HCT116 (cell line): ENCODE data around the gene MYL12B. TPM values are rescaled to one million over a fixed set of nuclear protein-coding genes. Genes with fewer than 3 reads are reported as not detected.

ENCODE experiments used
- ATAC-seq: fragments of 200-7000 bp; cut with Tn5 transposase; 2 replicates; pipeline ENCODE4 v1.9.1; 2020; ENCODE audit warnings: mild to moderate bottlenecking, moderate library complexity
- BruUV-seq: library from RNA; stranded (reverse); fragments of 400-500 nt; replicated peaks from 2 replicates; lab custom pipeline; 2021; lab: Mats Ljungman, UMichigan
- CTCF ChIA-PET: fragments of 300-600 bp; sonication (Branson Sonifier 250); formaldehyde crosslinking; loops from one replicate; lab custom pipeline; 2021; ENCODE audit warnings: antibody characterized with exemption; lab: Charles Lee
- POLR2A ChIA-PET: fragments of 300-600, 350-600 bp; sonication (Branson Sonifier 250); formaldehyde crosslinking; loops from one replicate; lab custom pipeline; 2021; ENCODE audit warnings: antibody characterized with exemption; lab: Charles Lee
- RAD21 ChIA-PET, 2 experiments: fragments of 300-600 bp; sonication (Branson Sonifier 250); formaldehyde crosslinking; loops; one replicate each; lab custom pipeline; 2023; ENCODE audit warnings: low total read pairs in 2 of 2; ENCODE audit not compliant: uncharacterized antibody in 2 of 2, unreplicated experiment in 2 of 2, low non-redundant PET in 1 of 2; lab: Charles Lee
- DNase-seq: peaks from one replicate; pipeline ENCODE4 v3.0.0-alpha.2; 2010; ENCODE audit warnings: low read depth, low spot score
- H2AFZ ChIP-seq: fragments of 200-600 bp; shearing (Covaris generic), sonication (generic); 2 replicates; pipeline ENCODE4 v1.6.1; 2017; ENCODE audit warnings: low read depth, mixed run types, mixed read lengths, antibody characterized with exemption, low read length; ENCODE audit not compliant: poor library complexity, severe bottlenecking
- H3K27ac ChIP-seq: 2 replicates; pipeline ENCODE4 v1.5.1; 2012; ENCODE audit warnings: low read depth, low read length
- H3K27me3 ChIP-seq: fragments of 200-600 bp; sonication (generic); 2 replicates; pipeline ENCODE4 v1.6.1; 2016; ENCODE audit warnings: mixed run types, low read length, mixed read lengths; ENCODE audit not compliant: insufficient read depth
- H3K36me3 ChIP-seq, 2 experiments: fragments of 200-500 bp in 1 of 2; fragments of 200-600 bp in 1 of 2; sonication (Bioruptor generic) in 1 of 2; sonication (generic) in 1 of 2; 2 replicates each; pipeline versions ENCODE4 v1.5.1 to v1.6.1; 2014 to 2016; ENCODE audit warnings: low read length in 2 of 2, inconsistent platforms in 1 of 2, mixed read lengths in 1 of 2, mixed run types in 1 of 2; ENCODE audit not compliant: insufficient read depth in 2 of 2, control insufficient read depth in 1 of 2
- H3K4me1 ChIP-seq, 2 experiments: fragments of 200-600 bp in 1 of 2; sonication (generic) in 1 of 2; 2 replicates each; pipeline versions ENCODE4 v1.5.1 to v1.6.1; 2012 to 2017; ENCODE audit warnings: low read length in 2 of 2, inconsistent platforms in 1 of 2, mild to moderate bottlenecking in 1 of 2, mixed read lengths in 1 of 2, mixed run types in 1 of 2, moderate library complexity in 1 of 2; ENCODE audit not compliant: insufficient read depth in 2 of 2, control insufficient read depth in 1 of 2
- H3K4me2 ChIP-seq: fragments of 200-600 bp; sonication (generic); 2 replicates; pipeline ENCODE4 v1.6.1; 2017; ENCODE audit warnings: mixed run types, low read length, mixed read lengths
- H3K4me3 ChIP-seq, 2 experiments: fragments of 200-600 bp in 1 of 2; sonication (generic) in 1 of 2; replicated peaks in 1 of 2; 2 replicates each; pipeline ENCODE4 v1.5.1; 2011 to 2016; ENCODE audit warnings: low read length in 2 of 2, control low read depth in 1 of 2, low read depth in 1 of 2, mild to moderate bottlenecking in 1 of 2, mixed read lengths in 1 of 2, mixed run types in 1 of 2
- H3K79me2 ChIP-seq: fragments of 200-600 bp; sonication (generic); 2 replicates; pipeline ENCODE4 v1.6.1; 2017; ENCODE audit warnings: mild to moderate bottlenecking, mixed run types, low read length, moderate library complexity, mixed read lengths; ENCODE audit not compliant: insufficient read depth
- H3K9ac ChIP-seq: fragments of 200-600 bp; sonication (generic); 2 replicates; pipeline ENCODE4 v1.6.1; 2016; ENCODE audit warnings: low read length, mixed read lengths
- H3K9me2 ChIP-seq: fragments of 200-600 bp; sonication (generic), shearing (Covaris generic); 2 replicates; pipeline ENCODE4 v1.6.1; 2017; ENCODE audit warnings: mixed run types, mild to moderate bottlenecking, moderate library complexity; ENCODE audit not compliant: insufficient read depth
- H3K9me3 ChIP-seq, 2 experiments: fragments of 200-500 bp in 1 of 2; fragments of 200-600 bp in 1 of 2; sonication (Bioruptor generic) in 1 of 2; sonication (generic) in 1 of 2; 2 replicates each; pipeline ENCODE4 v1.6.1; 2014 to 2017; ENCODE audit warnings: low read length in 2 of 2, mixed read lengths in 2 of 2, inconsistent platforms in 1 of 2, low read depth in 1 of 2, mild to moderate bottlenecking in 1 of 2, mixed run types in 1 of 2, moderate library complexity in 1 of 2; ENCODE audit not compliant: control insufficient read depth in 1 of 2, insufficient read depth in 1 of 2
- H4K20me1 ChIP-seq: fragments of 200-600 bp; sonication (generic), shearing (Covaris generic); 2 replicates; pipeline ENCODE4 v1.6.1; 2017; ENCODE audit warnings: mixed run types, mild to moderate bottlenecking, moderate library complexity; ENCODE audit not compliant: insufficient read depth
- CEBPB ChIP-seq: IDR thresholded peaks from 2 replicates; pipeline ENCODE4 v1.6.1; 2012; ENCODE audit warnings: low read depth
- EGR1 ChIP-seq: IDR thresholded peaks from 2 replicates; pipeline ENCODE4 v1.6.1; 2012; ENCODE audit warnings: low read depth
- EZH2 ChIP-seq: fragments of 200-600 bp; sonication (generic); IDR thresholded peaks from 2 replicates; pipeline ENCODE4 v1.6.1; 2017; ENCODE audit warnings: antibody characterized with exemption, mixed run types
- EZH2phosphoT487 ChIP-seq: fragments of 200-600 bp; IDR thresholded peaks from 2 replicates; pipeline ENCODE4 v1.6.1; 2018; ENCODE audit warnings: antibody characterized with exemption, borderline replicate concordance
- MAX ChIP-seq: IDR thresholded peaks from 2 replicates; pipeline ENCODE4 v1.6.1; 2012
- POLR2AphosphoS5 ChIP-seq: IDR thresholded peaks from 2 replicates; pipeline ENCODE4 v1.6.1; 2011; ENCODE audit warnings: mild to moderate bottlenecking, low read depth, low read length, moderate library complexity
- SIN3A ChIP-seq: IDR thresholded peaks from 2 replicates; pipeline ENCODE4 v1.6.1; 2012; ENCODE audit warnings: low read depth
- YY1 ChIP-seq: IDR thresholded peaks from 2 replicates; pipeline ENCODE4 v1.6.1; 2011; ENCODE audit warnings: low read length, low read depth, moderate library complexity, mild to moderate bottlenecking; ENCODE audit not compliant: insufficient replicate concordance; ENCODE audit errors: extremely low read depth
- ZFX ChIP-seq: fragments of 450-650 bp; IDR thresholded peaks from 2 replicates; pipeline ENCODE4 v1.6.1; 2017
- ZNF274 ChIP-seq: fragments of 200-500 bp; sonication (Bioruptor generic); IDR thresholded peaks from 2 replicates; pipeline ENCODE4 v1.6.1; 2014; ENCODE audit warnings: mild to moderate bottlenecking, low read depth, low read length, inconsistent platforms
- intact Hi-C: fragments of 100-400 bp; cut with micrococcal nuclease; formaldehyde crosslinking; loops from 2 replicates; pipeline ENCODE4 v1.10.0; 2022
- total RNA-seq: library from RNA; stranded (reverse); gene quantifications from one replicate; pipeline ENCODE4 v1.2.1, GENCODE V29; 2021; ENCODE audit not compliant: unreplicated experiment
- TF ChIP-seq, protein P1 (sequence below): IDR thresholded peaks from 2 replicates; pipeline ENCODE4 v1.6.1; 2011; ENCODE audit warnings: mild to moderate bottlenecking, low read length, moderate library complexity; ENCODE audit not compliant: insufficient replicate concordance; ENCODE audit errors: extremely low read depth
- TF ChIP-seq, protein P2 (sequence below): IDR thresholded peaks from 2 replicates; pipeline ENCODE4 v1.6.1; 2012

The MYL12B gene
- total RNA-seq, 1 experiment from 2014 or later: 403 TPM

DNA sequence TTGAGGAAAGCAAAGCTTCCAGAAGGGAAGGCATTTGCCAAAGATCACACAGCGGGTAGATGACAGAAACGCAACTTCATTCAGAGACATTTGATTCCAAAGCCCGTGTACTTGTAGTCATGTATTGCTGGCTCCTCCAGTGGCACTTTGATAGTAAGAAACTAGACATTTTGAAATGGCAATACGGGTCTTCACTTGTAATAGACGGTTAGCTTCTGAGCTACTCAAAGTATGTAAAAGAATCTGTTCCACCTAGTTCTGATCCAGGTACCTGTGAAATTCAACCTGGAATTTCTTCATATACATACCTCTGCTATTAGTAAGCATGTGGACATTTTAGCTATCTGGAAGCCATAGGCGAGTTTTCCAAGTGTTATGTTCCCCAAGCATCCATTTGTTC, 40.4 kb upstream of the MYL12B start (continued):
- TF ChIP-seq CEBPB (no peak), ZFX (no peak), ZNF274 (no peak), SIN3A (no peak)

DNA sequence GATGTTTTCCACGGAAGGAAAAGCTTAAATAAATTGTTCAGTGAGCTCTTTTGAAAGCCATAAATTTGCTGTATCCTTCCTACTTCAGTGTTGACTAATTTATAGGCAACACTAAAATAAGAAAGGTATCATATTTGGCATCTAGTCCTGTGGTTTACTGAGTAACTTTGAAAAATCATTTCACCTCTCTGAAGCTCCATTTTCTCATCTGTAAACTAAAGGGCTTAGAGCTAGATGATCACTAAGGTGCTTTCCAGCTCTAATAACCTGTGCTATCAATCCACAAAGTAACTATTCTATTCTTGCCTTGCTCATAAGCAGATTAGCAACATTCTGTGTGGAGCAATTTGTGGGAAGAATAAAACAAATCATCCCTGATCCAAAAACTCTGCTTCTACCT, 38.6 kb upstream of the MYL12B start:
- ChIA-PET CTCF (no interaction called here), POLR2A (no interaction called here)
- TF ChIP-seq SIN3A: no peak
- TF ChIP-seq, protein P1, sequence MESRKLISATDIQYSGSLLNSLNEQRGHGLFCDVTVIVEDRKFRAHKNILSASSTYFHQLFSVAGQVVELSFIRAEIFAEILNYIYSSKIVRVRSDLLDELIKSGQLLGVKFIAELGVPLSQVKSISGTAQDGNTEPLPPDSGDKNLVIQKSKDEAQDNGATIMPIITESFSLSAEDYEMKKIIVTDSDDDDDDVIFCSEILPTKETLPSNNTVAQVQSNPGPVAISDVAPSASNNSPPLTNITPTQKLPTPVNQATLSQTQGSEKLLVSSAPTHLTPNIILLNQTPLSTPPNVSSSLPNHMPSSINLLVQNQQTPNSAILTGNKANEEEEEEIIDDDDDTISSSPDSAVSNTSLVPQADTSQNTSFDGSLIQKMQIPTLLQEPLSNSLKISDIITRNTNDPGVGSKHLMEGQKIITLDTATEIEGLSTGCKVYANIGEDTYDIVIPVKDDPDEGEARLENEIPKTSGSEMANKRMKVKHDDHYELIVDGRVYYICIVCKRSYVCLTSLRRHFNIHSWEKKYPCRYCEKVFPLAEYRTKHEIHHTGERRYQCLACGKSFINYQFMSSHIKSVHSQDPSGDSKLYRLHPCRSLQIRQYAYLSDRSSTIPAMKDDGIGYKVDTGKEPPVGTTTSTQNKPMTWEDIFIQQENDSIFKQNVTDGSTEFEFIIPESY: no peak
- TF ChIP-seq YY1: no peak
- no peak for TF ChIP-seq EZH2phosphoT487
- TF ChIP-seq, protein P2, sequence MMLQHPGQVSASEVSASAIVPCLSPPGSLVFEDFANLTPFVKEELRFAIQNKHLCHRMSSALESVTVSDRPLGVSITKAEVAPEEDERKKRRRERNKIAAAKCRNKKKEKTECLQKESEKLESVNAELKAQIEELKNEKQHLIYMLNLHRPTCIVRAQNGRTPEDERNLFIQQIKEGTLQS: no peak
- TF ChIP-seq POLR2AphosphoS5: no peak
- TF ChIP-seq EGR1: no peak
- TF ChIP-seq CEBPB: no peak
- no peak for TF ChIP-seq ZNF274
- no peak for TF ChIP-seq EZH2
- no peak for TF ChIP-seq MAX

More for the DNA sequence above, 38.6 kb upstream of the MYL12B start:
- no peak overlapping the region for H3K9ac ChIP-seq
- H3K27ac ChIP-seq: no peak overlapping the region
- H3K4me3 ChIP-seq: no peak overlapping the region
- H3K9me2 ChIP-seq: no peaks in the 10 kb centered on the region
- H3K36me3 ChIP-seq: no peaks in the 10 kb centered on the region
- intact Hi-C loops: no loop called here
- H3K4me2 ChIP-seq: no peak overlapping the region
- RAD21 ChIA-PET: no interaction called here
- BruUV-seq: no TSS peak
- H3K79me2 ChIP-seq: no peaks in the 10 kb centered on the region
- H3K9me3 ChIP-seq: no peaks in the 10 kb centered on the region
- no peaks in the 10 kb centered on the region for H3K4me1 ChIP-seq
- no peak overlapping the region for H2AFZ ChIP-seq
- ATAC-seq (no peak), DNase-seq (no peak)
- no peaks in the 10 kb centered on the region for H4K20me1 ChIP-seq
- H3K27me3 ChIP-seq: no peaks in the 10 kb centered on the region
